PFSK-1 (cell line): Measurements from ENCODE around the gene IL7R.

Experiments used
- FOXP2 ChIP-seq: optimal IDR thresholded peaks from 2 replicates; pipeline ENCODE3; 2011; ENCODE audit warnings: borderline replicate concordance, control low read depth, inconsistent platforms; ENCODE audit not compliant: insufficient read depth; ENCODE audit errors: extremely low read length, extremely low read depth
- POLR2AphosphoS5 ChIP-seq: IDR thresholded peaks from 2 replicates; pipeline ENCODE4 v1.6.1; 2012; ENCODE audit warnings: low read depth, mild to moderate bottlenecking, control low read depth, low read length, moderate library complexity
- REST ChIP-seq, 2 experiments: IDR thresholded peaks; 2 replicates each; pipeline versions ENCODE4 v1.6.1 to v1.8.0; 2011 to 2012; ENCODE audit warnings: low read depth in 2 of 2, low read length in 2 of 2, control low read depth in 1 of 2, inconsistent platforms in 1 of 2, mild to moderate bottlenecking in 1 of 2, moderate library complexity in 1 of 2; ENCODE audit not compliant: insufficient read depth in 1 of 2
- SIN3A ChIP-seq: IDR thresholded peaks from 2 replicates; pipeline ENCODE4 v1.6.1; 2012; ENCODE audit warnings: mild to moderate bottlenecking, low read length, moderate library complexity, borderline replicate concordance; ENCODE audit not compliant: insufficient read depth
- TAF1 ChIP-seq: IDR thresholded peaks from 2 replicates; pipeline ENCODE4 v1.6.1; 2012; ENCODE audit warnings: low read length, control low read depth, borderline replicate concordance; ENCODE audit not compliant: insufficient read depth

DNA sequence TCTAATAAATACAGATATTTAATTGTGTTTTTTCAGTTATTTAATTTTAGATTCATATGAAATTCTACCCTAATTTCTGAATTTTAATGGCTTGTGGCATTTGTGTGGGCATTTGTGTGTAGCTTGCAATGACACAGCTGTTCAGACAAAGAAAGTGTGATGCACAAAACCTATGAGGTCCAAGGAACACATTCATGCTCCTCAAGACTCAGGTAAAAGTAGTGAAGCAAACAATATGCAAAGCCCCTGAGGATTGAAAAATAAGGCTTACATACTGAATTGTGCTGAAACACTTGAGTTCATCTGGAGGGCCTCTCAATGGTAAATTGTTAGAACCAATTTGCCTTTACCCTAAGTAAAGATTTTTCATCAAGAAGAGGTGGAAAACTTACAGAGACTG lies 28.1 kb downstream of the IL7R start:
- TF ChIP-seq TAF1 (no peak), REST (IDR thresholded peaks at IDR 0.05; ENCODE audit: insufficient read depth in 1 of 2, low read depth in 2 of 2, low read length in 2 of 2) (no peak), POLR2AphosphoS5 (no peak), FOXP2 (no peak), SIN3A (no peak)
